IMR-90 (cell line): ENCODE results near the gene ACCSL. TPM values are rescaled to one million over a fixed set of nuclear protein-coding genes. Genes with fewer than 3 reads are reported as not detected.

Source experiments
- ATAC-seq: fragments of 200-7000 bp; cut with Tn5 transposase; 2 replicates; pipeline ENCODE4 v1.9.1; 2020; ENCODE audit warnings: low read depth, mild to moderate bottlenecking, moderate library complexity
- BruUV-seq: library from RNA; stranded (reverse); fragments of 400-500 nt; replicated peaks from 2 replicates; lab custom pipeline; 2021; lab: Mats Ljungman, UMichigan
- CTCF ChIA-PET: fragments of 300-600 bp; formaldehyde crosslinking; extraction: SDS; loops from one replicate; lab custom pipeline; 2021; ENCODE audit warnings: antibody characterized with exemption; lab: Yijun Ruan, JAX
- POLR2A ChIA-PET: fragments of 300-600 bp; sonication (Branson Sonifier 250); formaldehyde crosslinking; loops from one replicate; lab custom pipeline; 2022; ENCODE audit warnings: antibody characterized with exemption; ENCODE audit not compliant: unreplicated experiment; lab: Charles Lee
- DNase-seq: peaks from one replicate; pipeline ENCODE4 v3.0.0; 2013
- H2AFZ ChIP-seq: replicated peaks from 2 replicates; pipeline ENCODE3; 2013; ENCODE audit warnings: low read length, mild to moderate bottlenecking; ENCODE audit not compliant: poor library complexity
- H2AK5ac ChIP-seq: 2 replicates; pipeline ENCODE4 v1.6.1; 2013; ENCODE audit warnings: low read depth, low read length, inconsistent platforms
- H2AK9ac ChIP-seq: replicated peaks from 2 replicates; pipeline ENCODE3; 2013; ENCODE audit warnings: mild to moderate bottlenecking, low read depth, low read length, moderate library complexity; ENCODE audit not compliant: poor library complexity
- H2BK120ac ChIP-seq: 2 replicates; pipeline ENCODE4 v1.6.1; 2013; ENCODE audit warnings: low read depth, low read length, inconsistent platforms
- H2BK15ac ChIP-seq: 3 replicates; pipeline ENCODE4 v1.6.1; 2013; ENCODE audit warnings: low read depth, low read length, inconsistent platforms
- H2BK20ac ChIP-seq: 2 replicates; pipeline ENCODE4 v1.6.1; 2013; ENCODE audit warnings: low read depth, mild to moderate bottlenecking, inconsistent platforms, low read length, moderate library complexity
- H2BK5ac ChIP-seq: 2 replicates; pipeline ENCODE4 v1.6.1; 2013; ENCODE audit warnings: mild to moderate bottlenecking, low read depth, low read length, inconsistent platforms; ENCODE audit not compliant: poor library complexity, severe bottlenecking
- H3K14ac ChIP-seq: replicated peaks from 2 replicates; pipeline ENCODE4 v1.6.1; 2013; ENCODE audit warnings: low read depth, low read length, inconsistent platforms
- H3K18ac ChIP-seq: 2 replicates; pipeline ENCODE4 v1.6.1; 2013; ENCODE audit warnings: low read depth, low read length, control low read depth
- H3K23ac ChIP-seq: 2 replicates; pipeline ENCODE4 v1.6.1; 2013; ENCODE audit warnings: low read depth, low read length, inconsistent platforms
- H3K27ac ChIP-seq: 2 replicates; pipeline ENCODE4 v1.5.1; 2013; ENCODE audit warnings: mild to moderate bottlenecking, control low read depth, low read length; ENCODE audit not compliant: insufficient read depth
- H3K27me3 ChIP-seq: 2 replicates; pipeline ENCODE4 v1.6.1; 2013; ENCODE audit warnings: low read length; ENCODE audit not compliant: control insufficient read depth, insufficient read depth
- H3K36me3 ChIP-seq: 2 replicates; pipeline ENCODE4 v1.6.1; 2013; ENCODE audit warnings: low read length, mixed read lengths; ENCODE audit not compliant: control insufficient read depth, insufficient read depth
- H3K4ac ChIP-seq: 2 replicates; pipeline ENCODE4 v1.6.1; 2013; ENCODE audit warnings: low read depth, low read length, inconsistent platforms
- H3K4me1 ChIP-seq: 2 replicates; pipeline ENCODE4 v1.6.1; 2013; ENCODE audit warnings: low read length, mixed read lengths; ENCODE audit not compliant: control insufficient read depth, insufficient read depth
- H3K4me2 ChIP-seq: 2 replicates; pipeline ENCODE4 v1.6.1; 2013; ENCODE audit warnings: low read depth, mild to moderate bottlenecking, control low read depth, low read length, moderate library complexity
- H3K4me3 ChIP-seq: 2 replicates; pipeline ENCODE4 v1.5.1; 2013; ENCODE audit warnings: low read depth, mild to moderate bottlenecking, control low read depth, low read length, moderate library complexity; ENCODE audit not compliant: insufficient read depth
- H3K56ac ChIP-seq: 2 replicates; pipeline ENCODE4 v1.6.1; 2013; ENCODE audit warnings: low read length, inconsistent platforms; ENCODE audit not compliant: insufficient read depth; ENCODE audit errors: extremely low read depth
- H3K79me1 ChIP-seq, 2 experiments: 2 replicates each; pipeline ENCODE4 v1.6.1; 2013; ENCODE audit warnings: low read length in 2 of 2, inconsistent platforms in 1 of 2, low read depth in 1 of 2
- H3K9ac ChIP-seq: 2 replicates; pipeline ENCODE4 v1.6.1; 2013; ENCODE audit warnings: low read depth, low read length, control low read depth
- H3K9me1 ChIP-seq: 2 replicates; pipeline ENCODE4 v1.6.1; 2013; ENCODE audit warnings: low read length, inconsistent platforms; ENCODE audit not compliant: insufficient read depth
- H3K9me3 ChIP-seq: 2 replicates; pipeline ENCODE4 v1.6.1; 2013; ENCODE audit warnings: low read length; ENCODE audit not compliant: control insufficient read depth, insufficient read depth
- H4K20me1 ChIP-seq: 2 replicates; pipeline ENCODE4 v1.6.1; 2013; ENCODE audit warnings: low read length, inconsistent platforms; ENCODE audit not compliant: insufficient read depth
- H4K5ac ChIP-seq: 2 replicates; pipeline ENCODE4 v1.6.1; 2013; ENCODE audit warnings: mild to moderate bottlenecking, low read depth, low read length, control low read depth
- H4K8ac ChIP-seq, 2 experiments: 2 replicates each; pipeline ENCODE4 v1.6.1; 2013; ENCODE audit warnings: low read depth in 2 of 2, low read length in 2 of 2, control low read depth in 1 of 2, inconsistent platforms in 1 of 2
- H4K91ac ChIP-seq: 2 replicates; pipeline ENCODE4 v1.6.1; 2013; ENCODE audit warnings: low read depth, low read length, inconsistent platforms; ENCODE audit not compliant: insufficient read depth
- BHLHE40 ChIP-seq: fragments of 150-350 bp; IDR thresholded peaks from 2 replicates; pipeline ENCODE4 v1.6.1; 2016; ENCODE audit warnings: mild to moderate bottlenecking, low read depth, low read length
- RAD21 ChIP-seq: IDR thresholded peaks from 2 replicates; pipeline ENCODE4 v1.6.1; 2012; ENCODE audit warnings: low read length, improper control_type of control experiment
- RCOR1 ChIP-seq: IDR thresholded peaks from 2 replicates; pipeline ENCODE4 v1.6.1; 2012; ENCODE audit warnings: mild to moderate bottlenecking, low read length, improper control_type of control experiment; ENCODE audit not compliant: insufficient replicate concordance
- SMC3 ChIP-seq: fragments of 150-350 bp; IDR thresholded peaks from 2 replicates; pipeline ENCODE4 v1.6.1; 2016; ENCODE audit warnings: low read depth, mild to moderate bottlenecking, antibody characterized with exemption, low read length, moderate library complexity
- WGBS, 2 experiments: methylation state at CpG; one replicate each; pipeline versions ENCODE4 v1.1.5 to v1.1.7; 2013; ENCODE audit warnings: missing lambda C conversion rate in 2 of 2; ENCODE audit not compliant: insufficient read length in 1 of 2; ENCODE audit errors: extremely low coverage in 2 of 2; 5-methylcytosine and 5-hydroxymethylcytosine counted together
- dilution Hi-C: fragments of 300-500 bp; cut with HindIII; formaldehyde crosslinking; loops from one replicate; pipeline ENCODE4 v1.14.3; 2018; ENCODE audit warnings: low sequenced_read_pairs; ENCODE audit not compliant: unreplicated experiment
- in situ Hi-C: fragments of 300-500 bp; cut with MboI; formaldehyde crosslinking; loops from 3 replicates; pipeline ENCODE4 v1.14.3; 2019; ENCODE audit warnings: low sequenced_read_pairs, inconsistent platforms, mixed read lengths
- intact Hi-C: fragments of 100-400 bp; cut with micrococcal nuclease; formaldehyde crosslinking; loops from 2 replicates; pipeline ENCODE4 v1.10.0; 2022
- polyA plus RNA-seq, 3 experiments: library from polyadenylated mRNA; depleted of rRNA; stranded (reverse); fragments of >200 nt; gene quantifications; 2 replicates each; pipeline ENCODE4 v1.2.3, GENCODE V29; 2012; ENCODE audit warnings: low replicate concordance in 1 of 3
- total RNA-seq: library from RNA; depleted of rRNA; stranded (reverse); fragments of >200 nt; gene quantifications from 2 replicates; pipeline ENCODE4 v1.2.3, GENCODE V29; 2012
- TF ChIP-seq, protein P1 (sequence below): fragments of 150-350 bp; IDR thresholded peaks from 2 replicates; pipeline ENCODE4 v1.6.1; 2016; ENCODE audit warnings: low read depth, mild to moderate bottlenecking, low read length, moderate library complexity, borderline replicate concordance
- TF ChIP-seq, protein P2 (sequence below): conservative IDR thresholded peaks from 2 replicates; pipeline ENCODE4 v1.5.1; 2012; ENCODE audit warnings: mild to moderate bottlenecking, low read depth, low read length, improper control_type of control experiment

ACCSL gene
- total and polyA plus RNA-seq, 2 of the 4 experiments (the other 2 are of a cell fraction) = not detected

DNA sequence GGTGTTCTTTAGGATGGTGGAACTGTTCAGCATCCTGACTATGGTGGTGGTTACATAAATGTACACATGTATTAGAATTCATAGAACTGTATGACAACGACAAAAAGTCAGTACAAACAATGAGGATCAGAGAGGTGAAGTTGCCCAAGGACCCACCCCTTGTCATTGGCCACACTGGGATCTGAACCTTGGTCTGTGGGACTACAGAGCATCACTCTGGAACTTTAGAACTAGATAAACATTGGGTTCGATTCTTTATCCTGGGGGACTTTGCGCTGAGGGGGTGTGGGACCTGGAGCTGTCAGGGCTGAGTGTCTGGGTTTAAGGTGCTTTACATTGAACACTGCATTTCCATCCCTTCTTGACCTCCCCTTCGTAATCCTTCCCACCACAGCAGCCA is 34.9 kb downstream of the ACCSL start:
- BruUV-seq = no TSS peak
- intact Hi-C loops = no loop called here
- CTCF ChIA-PET = interaction anchor here (2.2 kb wide), 1 partner anchor 13 kb away, joined by 5 read pairs; the partner anchor contains the start of gene EXT2

More for the DNA sequence above, 34.9 kb downstream of the ACCSL start:
- Histone ChIP-seq H3K79me1 (no peaks in the 10 kb centered on the region), H3K56ac (no peak overlapping the region), H2AK9ac (peak overlapping the region; percentile 37), H3K36me3 (no peaks in the 10 kb centered on the region), H2AFZ (no peak overlapping the region), H2BK20ac (no peak overlapping the region), H3K27ac (no peak overlapping the region), H2BK120ac (no peak overlapping the region), H4K8ac (no peak overlapping the region), H3K4me3 (no peak overlapping the region), H3K9me3 (no peaks in the 10 kb centered on the region), H2AK5ac (no peak overlapping the region), H2BK5ac (no peak overlapping the region), H3K9me1 (no peaks in the 10 kb centered on the region), H2BK15ac (no peak overlapping the region), H3K4me2 (no peak overlapping the region), H4K5ac (no peak overlapping the region), H3K4ac (no peak overlapping the region), H4K91ac (no peak overlapping the region), H4K20me1 (no peaks in the 10 kb centered on the region), H3K18ac (no peak overlapping the region), H3K9ac (no peak overlapping the region), H3K4me1 (no peaks in the 10 kb centered on the region), H3K27me3 (no peaks in the 10 kb centered on the region; the same call in 1 of the 2 replicates), H3K14ac (no peak overlapping the region), H3K23ac (no peak overlapping the region)
- POLR2A ChIA-PET = no interaction called here
- in situ Hi-C loops (no loop called here), dilution Hi-C loops (no loop called here)
- no peak for ATAC-seq
- no CpG with 5 or more reads among the region's 4 CpGs for WGBS, 2 experiments
- TF ChIP-seq RCOR1 = no peak
- TF ChIP-seq, protein P1, sequence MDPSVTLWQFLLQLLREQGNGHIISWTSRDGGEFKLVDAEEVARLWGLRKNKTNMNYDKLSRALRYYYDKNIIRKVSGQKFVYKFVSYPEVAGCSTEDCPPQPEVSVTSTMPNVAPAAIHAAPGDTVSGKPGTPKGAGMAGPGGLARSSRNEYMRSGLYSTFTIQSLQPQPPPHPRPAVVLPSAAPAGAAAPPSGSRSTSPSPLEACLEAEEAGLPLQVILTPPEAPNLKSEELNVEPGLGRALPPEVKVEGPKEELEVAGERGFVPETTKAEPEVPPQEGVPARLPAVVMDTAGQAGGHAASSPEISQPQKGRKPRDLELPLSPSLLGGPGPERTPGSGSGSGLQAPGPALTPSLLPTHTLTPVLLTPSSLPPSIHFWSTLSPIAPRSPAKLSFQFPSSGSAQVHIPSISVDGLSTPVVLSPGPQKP = no peak
- TF ChIP-seq, protein P2, sequence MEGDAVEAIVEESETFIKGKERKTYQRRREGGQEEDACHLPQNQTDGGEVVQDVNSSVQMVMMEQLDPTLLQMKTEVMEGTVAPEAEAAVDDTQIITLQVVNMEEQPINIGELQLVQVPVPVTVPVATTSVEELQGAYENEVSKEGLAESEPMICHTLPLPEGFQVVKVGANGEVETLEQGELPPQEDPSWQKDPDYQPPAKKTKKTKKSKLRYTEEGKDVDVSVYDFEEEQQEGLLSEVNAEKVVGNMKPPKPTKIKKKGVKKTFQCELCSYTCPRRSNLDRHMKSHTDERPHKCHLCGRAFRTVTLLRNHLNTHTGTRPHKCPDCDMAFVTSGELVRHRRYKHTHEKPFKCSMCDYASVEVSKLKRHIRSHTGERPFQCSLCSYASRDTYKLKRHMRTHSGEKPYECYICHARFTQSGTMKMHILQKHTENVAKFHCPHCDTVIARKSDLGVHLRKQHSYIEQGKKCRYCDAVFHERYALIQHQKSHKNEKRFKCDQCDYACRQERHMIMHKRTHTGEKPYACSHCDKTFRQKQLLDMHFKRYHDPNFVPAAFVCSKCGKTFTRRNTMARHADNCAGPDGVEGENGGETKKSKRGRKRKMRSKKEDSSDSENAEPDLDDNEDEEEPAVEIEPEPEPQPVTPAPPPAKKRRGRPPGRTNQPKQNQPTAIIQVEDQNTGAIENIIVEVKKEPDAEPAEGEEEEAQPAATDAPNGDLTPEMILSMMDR = no peak
- TF ChIP-seq RAD21 = no peak
- TF ChIP-seq SMC3 = no peak
- no peak for TF ChIP-seq BHLHE40
- DNase-seq = no peak
